ENCODE results near the gene AFF3. TPM values are rescaled to one million over a fixed set of nuclear protein-coding genes. Genes with fewer than 3 reads are reported as not detected.

Gene AFF3
- total and polyA plus RNA-seq, 2 of the 8 experiments (the other 6 are each of a cell fraction or from before 2014, with no cell fraction given) = 0.27 to 3.0 TPM

DNA sequence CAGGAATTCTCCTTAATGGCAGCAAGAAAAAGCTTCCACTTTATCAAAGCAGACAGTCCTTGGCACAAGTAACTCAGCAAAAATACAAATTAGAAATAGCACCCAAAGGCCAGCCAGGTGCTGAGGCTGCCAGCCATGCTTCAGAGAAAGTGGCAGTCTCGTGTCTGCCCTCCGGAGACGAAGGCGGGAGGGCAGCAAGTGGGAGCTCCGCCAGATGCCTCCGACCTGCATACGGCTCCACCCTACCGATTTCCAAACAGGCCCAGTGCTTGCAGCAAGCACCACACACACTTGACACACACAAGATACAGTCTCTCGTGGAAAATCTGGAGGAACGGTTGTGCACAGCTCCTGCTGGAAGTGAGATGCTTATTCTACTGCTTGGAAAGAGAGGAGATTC is 517.7 kb downstream of the AFF3 start:
- no peak for TF ChIP-seq ZNF274 (IDR thresholded peaks at IDR 0.05; ENCODE audit: borderline replicate concordance, extremely low read depth, low read length)
- no peak for TF ChIP-seq BACH1 (IDR thresholded peaks at IDR 0.05; ENCODE audit: low read length)
- TF ChIP-seq POLR2A (IDR thresholded peaks at IDR 0.05; ENCODE audit: control extremely low read depth in 1 of 2, low read depth in 2 of 2, low read length in 2 of 2) = no peak
- TF ChIP-seq TBP (IDR thresholded peaks at IDR 0.05; ENCODE audit: low read depth, low read length) = no peak
- no peak for TF ChIP-seq USF2 (IDR thresholded peaks at IDR 0.05; ENCODE audit: low read length)
- no peak for TF ChIP-seq TAF7 (optimal IDR thresholded peaks at IDR 0.05; ENCODE audit: borderline replicate concordance, low read depth, low read length)
- no peak for TF ChIP-seq HDAC2 (IDR thresholded peaks at IDR 0.05; ENCODE audit: borderline replicate concordance in 1 of 2, low read depth in 2 of 2, low read length in 2 of 2)
- no peak for TF ChIP-seq POU5F1 (IDR thresholded peaks at IDR 0.05; ENCODE audit: low read depth, low read length)
- TF ChIP-seq TCF12 (IDR thresholded peaks at IDR 0.05; ENCODE audit: low read depth, low read length) = no peak
- no peak for TF ChIP-seq POLR2AphosphoS5 (IDR thresholded peaks at IDR 0.05; ENCODE audit: low read depth, low read length)
- TF ChIP-seq ASH2L (IDR thresholded peaks at IDR 0.05; ENCODE audit: low read length) = no peak
- no peak for TF ChIP-seq TAF1 (IDR thresholded peaks at IDR 0.05; ENCODE audit: low read depth, low read length)
- TF ChIP-seq JUN (IDR thresholded peaks at IDR 0.05; ENCODE audit: low read depth, low read length) = no peak
- no peak for TF ChIP-seq EZH2 (IDR thresholded peaks at IDR 0.05; ENCODE audit: low read depth, low read length, severe bottlenecking)
- Histone ChIP-seq H3K14ac (ENCODE audit: insufficient read length) (no peak overlapping the region), H4K20me1 (replicated peaks in 1 of 2; ENCODE audit: control insufficient read depth in 1 of 2, insufficient read depth in 2 of 2, low read length in 2 of 2) (no peaks in the 10 kb centered on the region), H2BK12ac (ENCODE audit: low read depth, low read length) (no peak overlapping the region), H3K27ac (ENCODE audit: low read depth, low read length) (no peak overlapping the region), H3K4me1 (replicated peaks in 1 of 4; ENCODE audit: control insufficient read depth in 3 of 4, insufficient read depth in 4 of 4, low read length in 3 of 4) (no peaks in the 10 kb centered on the region; a peak in 1 of 7 replicates), H3K4me3 (ENCODE audit: extremely low read depth in 1 of 4, insufficient read depth in 2 of 4, low read depth in 3 of 4, low read length in 4 of 4) (no peak overlapping the region), H2AK5ac (ENCODE audit: low read depth, low read length) (no peak overlapping the region), H3K4ac (replicated peaks; ENCODE audit: insufficient read length, low read depth, low read length) (no peak overlapping the region), H2BK20ac (ENCODE audit: low read length) (no peak overlapping the region), H2BK120ac (replicated peaks; ENCODE audit: low read depth, low read length) (no peak overlapping the region), H2BK5ac (ENCODE audit: low read depth, low read length) (no peak overlapping the region), H3K27me3 (replicated peaks in 1 of 4; ENCODE audit: control insufficient read depth in 3 of 4, extremely low read depth in 1 of 4, insufficient read depth in 3 of 4, low read length in 3 of 4) (no peaks in the 10 kb centered on the region; a peak in 1 of 7 replicates), H3K36me3 (ENCODE audit: control insufficient read depth in 2 of 4, insufficient read depth in 4 of 4, low read length in 3 of 4) (no peaks in the 10 kb centered on the region), H2BK15ac (ENCODE audit: low read length) (no peak overlapping the region), H4K5ac (ENCODE audit: insufficient read length, low read depth, low read length) (no peak overlapping the region), H4K91ac (replicated peaks; ENCODE audit: insufficient read length, low read length) (no peak overlapping the region), H4K8ac (ENCODE audit: extremely low read depth, insufficient read depth, low read length) (no peak overlapping the region), H3K23me2 (ENCODE audit: low read depth, low read length) (peaks cover 3% of the 10 kb centered on the region; the same call in 1 of the 2 replicates), H3K79me2 (ENCODE audit: control insufficient read depth in 1 of 2, insufficient read depth in 2 of 2, low read length in 2 of 2) (no peaks in the 10 kb centered on the region), H3K23ac (ENCODE audit: insufficient read length) (no peak overlapping the region), H2AFZ (ENCODE audit: low read length) (no peak overlapping the region), H3K9me3 (ENCODE audit: insufficient read depth in 2 of 2, low read depth in 1 of 2, low read length in 1 of 2) (no peaks in the 10 kb centered on the region), H3K18ac (ENCODE audit: extremely low read depth, low read length) (no peak overlapping the region), H3K4me2 (ENCODE audit: insufficient read depth in 1 of 2, low read depth in 2 of 2, low read length in 2 of 2) (no peak overlapping the region), H3K79me1 (ENCODE audit: low read depth, low read length) (no peaks in the 10 kb centered on the region), H3K56ac (replicated peaks; ENCODE audit: insufficient read length, low read depth, low read length) (no peak overlapping the region), H3K9ac (replicated peaks in 1 of 4; ENCODE audit: extremely low read depth in 1 of 4, low read depth in 3 of 4, low read length in 3 of 4) (no peak overlapping the region)
- DNase-seq (ENCODE audit: low read depth in 1 of 2, low spot score in 2 of 2) (no peak), FAIRE-seq (no peak)
- ChIA-PET CTCF (ENCODE audit: partially characterized antibody) (interaction anchor here (0.8 to 2.0 kb wide), 7 partner anchors 10 to 638 kb away, joined by 3 to 6 read pairs (median 3); no protein-coding TSS in a partner anchor), POLR2A (ENCODE audit: partially characterized antibody) (no interaction called here)
- 82% methylated on average over 10 of the region's 10 CpGs; no CpG with 5 or more reads in 1 of the 2 experiments for WGBS, 2 experiments (ENCODE audit: extremely low coverage in 1 of 2, insufficient coverage in 1 of 2, insufficient read length in 1 of 2, insufficient replicate concordance in 2 of 2, low coverage in 1 of 2, low lambda C conversion rate in 2 of 2, missing lambda C conversion rate in 1 of 2)
